ENCODE measurements around the gene JAML.
A peak's percentile ranks its signal among the peaks of the same experiment; 100 is the strongest.

JAML gene

GRCh38 chr11:118152552-118153471 is 72.0 kb downstream of the JAML start, which contains the start of gene SCN4B:
TSS of gene SCN4B (minus strand) at chr11:118152823. CDS start at chr11:118152673, 150 bp downstream.
- peak; percentile 24 for DNase-seq (ENCODE audit: low read depth)
- peak within 1 kb of the TSS; percentile 37 for H3K4me3 ChIP-seq (ENCODE audit: control insufficient read depth, low read depth, low read length)
- TF ChIP-seq CTCF (conservative IDR thresholded peaks at IDR 0.05; ENCODE audit: control insufficient read depth, insufficient read depth, low read depth, low read length): no peak

- no peak for TF ChIP-seq CTCF (conservative IDR thresholded peaks at IDR 0.05; ENCODE audit: control insufficient read depth, insufficient read depth, low read depth, low read length)
- DNase-seq (ENCODE audit: low read depth): no peak
- no peak overlapping the region for H3K4me3 ChIP-seq (ENCODE audit: control insufficient read depth, low read depth, low read length)
Measured at GRCh38 chr11:118152020-118152551, 72.7 kb downstream of the JAML start.

- DNase-seq (ENCODE audit: low read depth): no peak
- no peak for TF ChIP-seq CTCF (conservative IDR thresholded peaks at IDR 0.05; ENCODE audit: control insufficient read depth, insufficient read depth, low read depth, low read length)
- no peak overlapping the region for H3K4me3 ChIP-seq (ENCODE audit: control insufficient read depth, low read depth, low read length)
Measured at GRCh38 chr11:118151431-118151830, 73.4 kb downstream of the JAML start.

GRCh38 chr11:118149493-118149892 is 75.3 kb downstream of the JAML start:
- H3K4me3 ChIP-seq (ENCODE audit: control insufficient read depth, low read depth, low read length): no peak overlapping the region
- DNase-seq (ENCODE audit: low read depth): no peak
- no peak for TF ChIP-seq CTCF (conservative IDR thresholded peaks at IDR 0.05; ENCODE audit: control insufficient read depth, insufficient read depth, low read depth, low read length)

- DNase-seq (ENCODE audit: low read depth): no peak
- H3K4me3 ChIP-seq (ENCODE audit: control insufficient read depth, low read depth, low read length): no peak overlapping the region
- TF ChIP-seq CTCF (conservative IDR thresholded peaks at IDR 0.05; ENCODE audit: control insufficient read depth, insufficient read depth, low read depth, low read length): no peak
Measured at GRCh38 chr11:118148856-118149255, 76.0 kb downstream of the JAML start.

- no peak for DNase-seq (ENCODE audit: low read depth)
- no peak for TF ChIP-seq CTCF (conservative IDR thresholded peaks at IDR 0.05; ENCODE audit: control insufficient read depth, insufficient read depth, low read depth, low read length)
- no peak overlapping the region for H3K4me3 ChIP-seq (ENCODE audit: control insufficient read depth, low read depth, low read length)
Measured at GRCh38 chr11:118148240-118148639, 76.6 kb downstream of the JAML start.
